H1 (cell line): ENCODE data around the gene DOCK3. TPM values are rescaled to one million over a fixed set of nuclear protein-coding genes. Genes with fewer than 3 reads are reported as not detected.

ENCODE experiments used
- CTCF ChIA-PET: fragments of 300-600 bp; sonication (Branson Sonifier 250); formaldehyde crosslinking; loops from one replicate; lab custom pipeline; 2021; ENCODE audit not compliant: partially characterized antibody; lab: Charles Lee
- POLR2A ChIA-PET: fragments of 300-600 bp; sonication (Branson Sonifier 250); formaldehyde crosslinking; loops from one replicate; lab custom pipeline; 2021; ENCODE audit warnings: inconsistent platforms; ENCODE audit not compliant: partially characterized antibody; lab: Charles Lee
- DNase-seq, 2 experiments: peaks; one replicate each; pipeline versions ENCODE4 v3.0.0 to v3.0.0-alpha.2; 2010 to 2022; ENCODE audit warnings: low spot score in 2 of 2, low read depth in 1 of 2, mixed read lengths in 1 of 2
- FAIRE-seq: peaks from 2 replicates; lab custom pipeline; 2011; peaks lifted over from hg19 to GRCh38; lab: Jason Lieb, UNC
- H2AFZ ChIP-seq: 2 replicates; pipeline ENCODE4 v1.8.1; 2012; ENCODE audit warnings: low read length, inconsistent platforms
- H2AK5ac ChIP-seq: 2 replicates; pipeline ENCODE4 v1.6.1; 2013; ENCODE audit warnings: low read depth, low read length
- H2BK120ac ChIP-seq: replicated peaks from 2 replicates; pipeline ENCODE3; 2013; ENCODE audit warnings: low read depth, low read length, inconsistent platforms
- H2BK12ac ChIP-seq: 2 replicates; pipeline ENCODE4 v1.6.1; 2013; ENCODE audit warnings: low read depth, low read length
- H2BK15ac ChIP-seq: 2 replicates; pipeline ENCODE4 v1.6.1; 2013; ENCODE audit warnings: low read length
- H2BK20ac ChIP-seq: 2 replicates; pipeline ENCODE4 v1.6.1; 2013; ENCODE audit warnings: low read length
- H2BK5ac ChIP-seq: 2 replicates; pipeline ENCODE4 v1.6.1; 2013; ENCODE audit warnings: low read depth, low read length
- H3K14ac ChIP-seq: 2 replicates; pipeline ENCODE4 v1.6.1; 2013; ENCODE audit warnings: inconsistent platforms; ENCODE audit not compliant: insufficient read length
- H3K18ac ChIP-seq: 2 replicates; pipeline ENCODE4 v1.6.1; 2013; ENCODE audit warnings: low read length; ENCODE audit errors: extremely low read depth
- H3K23ac ChIP-seq: 2 replicates; pipeline ENCODE4 v1.6.1; 2013; ENCODE audit warnings: inconsistent platforms; ENCODE audit not compliant: insufficient read length
- H3K23me2 ChIP-seq: 2 replicates; pipeline ENCODE4 v1.6.1; 2013; ENCODE audit warnings: low read depth, low read length
- H3K27ac ChIP-seq: 2 replicates; pipeline ENCODE4 v1.6.1; 2011; ENCODE audit warnings: low read depth, low read length, inconsistent platforms
- H3K27me3 ChIP-seq, 4 experiments: replicated peaks in 1 of 4; 1 replicate in 1 of 4; 2 replicates in 3 of 4; pipeline versions ENCODE4 v1.6.1 to v1.8.1; 2011 to 2013; ENCODE audit warnings: low read length in 3 of 4, mild to moderate bottlenecking in 3 of 4, inconsistent platforms in 2 of 4, mixed read lengths in 2 of 4, moderate library complexity in 1 of 4; ENCODE audit not compliant: control insufficient read depth in 3 of 4, insufficient read depth in 3 of 4; ENCODE audit errors: extremely low read depth in 1 of 4
- H3K36me3 ChIP-seq, 4 experiments: 2 replicates each; pipeline versions ENCODE4 v1.6.1 to v1.8.1; 2011 to 2013; ENCODE audit warnings: mild to moderate bottlenecking in 4 of 4, low read length in 3 of 4, moderate library complexity in 2 of 4, control low read depth in 1 of 4, inconsistent platforms in 1 of 4; ENCODE audit not compliant: insufficient read depth in 4 of 4, control insufficient read depth in 2 of 4
- H3K4ac ChIP-seq: replicated peaks from 2 replicates; pipeline ENCODE3; 2013; ENCODE audit warnings: low read length, low read depth, mixed read lengths, inconsistent platforms; ENCODE audit not compliant: insufficient read length
- H3K4me1 ChIP-seq, 4 experiments: replicated peaks in 1 of 4; 1 replicate in 1 of 4; 2 replicates in 3 of 4; pipeline versions ENCODE4 v1.6.1 to v1.8.1; 2011 to 2013; ENCODE audit warnings: low read length in 3 of 4, inconsistent platforms in 2 of 4, mixed read lengths in 1 of 4; ENCODE audit not compliant: insufficient read depth in 4 of 4, control insufficient read depth in 3 of 4
- H3K4me2 ChIP-seq, 2 experiments: 2 replicates each; pipeline versions ENCODE4 v1.6.1 to v1.8.1; 2011 to 2013; ENCODE audit warnings: low read depth in 2 of 2, low read length in 2 of 2, control low read depth in 1 of 2, inconsistent platforms in 1 of 2, mild to moderate bottlenecking in 1 of 2; ENCODE audit not compliant: insufficient read depth in 1 of 2
- H3K4me3 ChIP-seq, 4 experiments: fragments of 200-600, 300-600 bp in 1 of 4; sonication (generic), shearing (Covaris generic), sonication (Bioruptor Twin) in 1 of 4; 2 replicates each; pipeline versions ENCODE4 v1.5.1 to v1.8.1; 2011 to 2016; ENCODE audit warnings: low read length in 4 of 4, low read depth in 3 of 4, control low read depth in 2 of 4, inconsistent platforms in 2 of 4, mild to moderate bottlenecking in 2 of 4, mixed read lengths in 1 of 4, moderate library complexity in 1 of 4; ENCODE audit not compliant: insufficient read depth in 2 of 4; ENCODE audit errors: extremely low read depth in 1 of 4
- H3K56ac ChIP-seq: replicated peaks from 2 replicates; pipeline ENCODE3; 2013; ENCODE audit warnings: low read depth, mild to moderate bottlenecking, mixed read lengths, low read length, inconsistent platforms; ENCODE audit not compliant: insufficient read length
- H3K79me1 ChIP-seq: 2 replicates; pipeline ENCODE4 v1.6.1; 2013; ENCODE audit warnings: low read depth, low read length, control low read depth
- H3K79me2 ChIP-seq, 2 experiments: 2 replicates each; pipeline versions ENCODE4 v1.6.1 to v1.8.1; 2012 to 2013; ENCODE audit warnings: low read length in 2 of 2, mild to moderate bottlenecking in 2 of 2, inconsistent platforms in 1 of 2; ENCODE audit not compliant: insufficient read depth in 2 of 2, control insufficient read depth in 1 of 2
- H3K9ac ChIP-seq, 4 experiments: replicated peaks in 1 of 4; 1 replicate in 1 of 4; 2 replicates in 3 of 4; pipeline versions ENCODE4 v1.6.1 to v1.8.1; 2011 to 2013; ENCODE audit warnings: low read depth in 3 of 4, low read length in 3 of 4, control low read depth in 2 of 4, mild to moderate bottlenecking in 2 of 4, moderate library complexity in 2 of 4, inconsistent platforms in 1 of 4; ENCODE audit errors: extremely low read depth in 1 of 4
- H3K9me3 ChIP-seq, 2 experiments: 2 replicates each; pipeline versions ENCODE4 v1.6.1 to v1.8.1; 2012 to 2013; ENCODE audit warnings: mild to moderate bottlenecking in 2 of 2, moderate library complexity in 2 of 2, control low read depth in 1 of 2, inconsistent platforms in 1 of 2, low read depth in 1 of 2, low read length in 1 of 2, mixed read lengths in 1 of 2; ENCODE audit not compliant: insufficient read depth in 2 of 2
- H4K20me1 ChIP-seq, 2 experiments: replicated peaks in 1 of 2; 2 replicates each; pipeline versions ENCODE3 to v1.8.1; 2011 to 2013; ENCODE audit warnings: inconsistent platforms in 2 of 2, low read length in 2 of 2, mild to moderate bottlenecking in 1 of 2; ENCODE audit not compliant: insufficient read depth in 2 of 2, control insufficient read depth in 1 of 2
- H4K5ac ChIP-seq: 2 replicates; pipeline ENCODE4 v1.6.1; 2013; ENCODE audit warnings: low read length, low read depth, mixed read lengths, inconsistent platforms; ENCODE audit not compliant: insufficient read length
- H4K8ac ChIP-seq: 2 replicates; pipeline ENCODE4 v1.8.0; 2013; ENCODE audit warnings: mild to moderate bottlenecking, moderate library complexity, low read length, inconsistent platforms; ENCODE audit not compliant: insufficient read depth; ENCODE audit errors: extremely low read depth
- H4K91ac ChIP-seq: replicated peaks from 2 replicates; pipeline ENCODE3; 2013; ENCODE audit warnings: low read length, mixed read lengths, inconsistent platforms; ENCODE audit not compliant: insufficient read length
- ATF2 ChIP-seq: IDR thresholded peaks from 2 replicates; pipeline ENCODE4 v1.6.1; 2012; ENCODE audit warnings: low read length, inconsistent platforms
- CTBP2 ChIP-seq: IDR thresholded peaks from 2 replicates; pipeline ENCODE4 v1.7.0; 2011; ENCODE audit warnings: borderline replicate concordance, mild to moderate bottlenecking, moderate library complexity, mixed read lengths, low read length; ENCODE audit not compliant: insufficient read depth, insufficient read length
- MAX ChIP-seq: IDR thresholded peaks from 2 replicates; pipeline ENCODE4 v1.6.1; 2012; ENCODE audit warnings: inconsistent platforms
- NRF1 ChIP-seq: IDR thresholded peaks from 2 replicates; pipeline ENCODE4 v1.6.1; 2011; ENCODE audit warnings: mild to moderate bottlenecking, low read depth, low read length, improper control_type of control experiment
- POLR2A ChIP-seq, 2 experiments: IDR thresholded peaks; 1 replicate in 1 of 2; 2 replicates in 1 of 2; pipeline ENCODE4 v1.6.1; 2011; ENCODE audit warnings: low read depth in 2 of 2, low read length in 2 of 2, mild to moderate bottlenecking in 2 of 2; ENCODE audit errors: control extremely low read depth in 1 of 2
- SP4 ChIP-seq: IDR thresholded peaks from 2 replicates; pipeline ENCODE4 v1.6.1; 2012; ENCODE audit warnings: low read length, inconsistent platforms
- TAF1 ChIP-seq: IDR thresholded peaks from 2 replicates; pipeline ENCODE4 v1.6.1; 2011; ENCODE audit warnings: mild to moderate bottlenecking, low read depth, low read length
- TEAD4 ChIP-seq: IDR thresholded peaks from 2 replicates; pipeline ENCODE4 v1.6.1; 2012; ENCODE audit warnings: low read depth, low read length, inconsistent platforms, mixed read lengths
- WGBS, 2 experiments: shearing (Covaris generic) in 1 of 2; methylation state at CpG; one replicate each; pipeline versions ENCODE4 v1.1.6 to v1.1.7; 2013 to 2015; ENCODE audit warnings: low lambda C conversion rate in 2 of 2, mixed read lengths in 2 of 2, inconsistent platforms in 1 of 2, low coverage in 1 of 2, missing lambda C conversion rate in 1 of 2; ENCODE audit not compliant: insufficient replicate concordance in 2 of 2, insufficient coverage in 1 of 2, insufficient read length in 1 of 2; ENCODE audit errors: extremely low coverage in 1 of 2, missing lambda C conversion rate in 1 of 2; 5-methylcytosine and 5-hydroxymethylcytosine counted together
- polyA plus RNA-seq, 7 experiments: library from polyadenylated mRNA; depleted of rRNA in 3 of 7; stranded (reverse) in 5 of 7; unstranded in 2 of 7; fragments of >200 nt in 5 of 7; fragments of 200-250 nt in 2 of 7; gene quantifications; 1 replicate in 5 of 7; 2 replicates in 1 of 7; 4 replicates in 1 of 7; pipeline versions ENCODE4 v1.2.1 to v1.2.3, GENCODE V29; 2011 to 2013; ENCODE audit warnings: missing spikeins in 2 of 7, mixed read lengths in 2 of 7
- total RNA-seq: library from RNA; stranded (reverse); fragmentation: NEBNext Ultra II Directional; extraction: Animal tissue kit (Norgen Biotek cat#: 25700); gene quantifications from 2 replicates; pipeline ENCODE4 v1.2.1, GENCODE V29; 2021

Gene DOCK3
- total and polyA plus RNA-seq, 2 of the 8 experiments (the other 6 are each of a cell fraction or from before 2014, with no cell fraction given): 2.7 to 5.0 TPM

- H3K23ac ChIP-seq: no peak overlapping the region
- no peaks in the 10 kb centered on the region for H3K79me2 ChIP-seq
- no peak overlapping the region for H2AFZ ChIP-seq
- no peak overlapping the region for H3K4me2 ChIP-seq
- no peak overlapping the region for H2BK15ac ChIP-seq
- H2BK12ac ChIP-seq: no peak overlapping the region
- H3K27ac ChIP-seq: no peak overlapping the region
- DNase-seq (no peak), FAIRE-seq (no peak)
- H2BK120ac ChIP-seq: no peak overlapping the region
- TF ChIP-seq MAX: no peak
- no peak for TF ChIP-seq ATF2
- TF ChIP-seq NRF1: no peak
- TF ChIP-seq TEAD4: no peak
- no peak for TF ChIP-seq SP4
- TF ChIP-seq POLR2A (IDR thresholded peaks at IDR 0.05; ENCODE audit: control extremely low read depth in 1 of 2, low read depth in 2 of 2, low read length in 2 of 2): no peak
- no peak for TF ChIP-seq TAF1
- no peak for TF ChIP-seq CTBP2
- WGBS, 2 experiments: 96% methylated on average over 11 of the region's 11 CpGs; no CpG with 5 or more reads in 1 of the 2 experiments
- H3K9me3 ChIP-seq: no peaks in the 10 kb centered on the region
- H3K4me3 ChIP-seq: no peak overlapping the region
- H3K9ac ChIP-seq: no peak overlapping the region
- no peak overlapping the region for H4K5ac ChIP-seq
- no peaks in the 10 kb centered on the region for H3K79me1 ChIP-seq
- H2BK5ac ChIP-seq: no peak overlapping the region
- no peak overlapping the region for H3K14ac ChIP-seq
- no peak overlapping the region for H4K8ac ChIP-seq
- no peak overlapping the region for H2AK5ac ChIP-seq
- H3K36me3 ChIP-seq: peaks cover 0 to 6% (median 0%) of the 10 kb centered on the region in 4 experiments; a peak in 3 of 8 replicates
- H3K27me3 ChIP-seq: no peaks in the 10 kb centered on the region
- no peaks in the 10 kb centered on the region for H3K23me2 ChIP-seq
- no peak overlapping the region for H4K91ac ChIP-seq
- H3K18ac ChIP-seq: no peak overlapping the region
- ChIA-PET POLR2A (no interaction called here), CTCF (no interaction called here)
- H3K4me1 ChIP-seq: no peaks in the 10 kb centered on the region
- H3K4ac ChIP-seq: no peak overlapping the region
- H2BK20ac ChIP-seq: no peak overlapping the region
- no peak overlapping the region for H3K56ac ChIP-seq
- peaks cover 0 to 2% of the 10 kb centered on the region in 2 experiments for H4K20me1 ChIP-seq
Measured at GRCh38 chr3:51374456-51374855, 699.7 kb downstream of the DOCK3 start.
